Endothelial cell of umbilical vein (primary cell): ENCODE data around the gene WDR93. TPM values are rescaled to one million over a fixed set of nuclear protein-coding genes. Genes with fewer than 3 reads are reported as not detected.

Source experiments
- BruUV-seq: library from RNA; stranded (reverse); fragments of 400-500 nt; replicated peaks from 2 replicates; lab custom pipeline; 2021; lab: Mats Ljungman, UMichigan
- CTCF ChIA-PET: fragments of 300-600, 350-600 bp; sonication (Branson Sonifier 250); formaldehyde crosslinking; loops from one replicate; lab custom pipeline; 2021; ENCODE audit warnings: antibody characterized with exemption, inconsistent platforms; lab: Charles Lee
- POLR2A ChIA-PET: fragments of 300-600, 350-600 bp; sonication (Branson Sonifier 250); formaldehyde crosslinking; loops from one replicate; lab custom pipeline; 2021; ENCODE audit warnings: antibody characterized with exemption, inconsistent platforms; lab: Charles Lee
- DNase-seq: peaks from one replicate; pipeline ENCODE4 v3.0.0-alpha.2; 2011; ENCODE audit warnings: low read depth, low spot score
- FAIRE-seq: peaks from 2 replicates; lab custom pipeline; 2011; peaks lifted over from hg19 to GRCh38; lab: Jason Lieb, UNC
- H2AFZ ChIP-seq: 2 replicates; pipeline ENCODE4 v1.6.0; 2012; ENCODE audit warnings: low read depth, low read length, control low read depth, inconsistent platforms
- H3K27ac ChIP-seq: 2 replicates; pipeline ENCODE4 v1.5.1; 2011; ENCODE audit warnings: low read depth, mild to moderate bottlenecking, control low read depth, low read length, moderate library complexity; ENCODE audit not compliant: insufficient read depth
- H3K27me3 ChIP-seq, 2 experiments: 2 replicates each; pipeline versions ENCODE4 v1.6.0 to v1.6.1; 2011; ENCODE audit warnings: low read length in 2 of 2, mixed read lengths in 1 of 2; ENCODE audit not compliant: control insufficient read depth in 2 of 2, insufficient read depth in 2 of 2
- H3K36me3 ChIP-seq, 2 experiments: 2 replicates in 1 of 2; 3 replicates in 1 of 2; pipeline ENCODE4 v1.5.1; 2011; ENCODE audit warnings: low read length in 2 of 2, mild to moderate bottlenecking in 1 of 2, moderate library complexity in 1 of 2; ENCODE audit not compliant: control insufficient read depth in 2 of 2, insufficient read depth in 2 of 2; ENCODE audit errors: extremely low read depth in 1 of 2
- H3K4me1 ChIP-seq: 3 replicates; pipeline ENCODE4 v1.5.1; 2011; ENCODE audit warnings: mild to moderate bottlenecking, low read length; ENCODE audit not compliant: control insufficient read depth, insufficient read depth; ENCODE audit errors: extremely low read depth
- H3K4me2 ChIP-seq: 2 replicates; pipeline ENCODE4 v1.6.1; 2011; ENCODE audit warnings: low read length, control low read depth, mixed read lengths; ENCODE audit not compliant: insufficient read depth
- H3K4me3 ChIP-seq, 3 experiments: fragments of 200-600 bp in 1 of 3; sonication (generic), shearing (Covaris generic) in 1 of 3; replicated peaks in 1 of 3; 2 replicates each; pipeline ENCODE4 v1.5.1; 2011 to 2016; ENCODE audit warnings: control low read depth in 3 of 3, low read length in 3 of 3, mild to moderate bottlenecking in 2 of 3, inconsistent platforms in 1 of 3, low read depth in 1 of 3, moderate library complexity in 1 of 3; ENCODE audit not compliant: insufficient read depth in 1 of 3
- H3K79me2 ChIP-seq: 2 replicates; pipeline ENCODE4 v1.6.0; 2012; ENCODE audit warnings: low read length, inconsistent platforms; ENCODE audit not compliant: control insufficient read depth, insufficient read depth
- H3K9ac ChIP-seq: replicated peaks from 2 replicates; pipeline ENCODE3; 2011; ENCODE audit warnings: low read length, control low read depth; ENCODE audit not compliant: insufficient read depth; ENCODE audit errors: extremely low read depth
- H3K9me1 ChIP-seq: replicated peaks from 3 replicates; pipeline ENCODE4 v1.6.0; 2011; ENCODE audit warnings: mild to moderate bottlenecking, low read length; ENCODE audit not compliant: control insufficient read depth, insufficient read depth; ENCODE audit errors: extremely low read depth
- H3K9me3 ChIP-seq: replicated peaks from 2 replicates; pipeline ENCODE4 v1.5.1; 2012; ENCODE audit warnings: low read length, inconsistent platforms; ENCODE audit not compliant: control insufficient read depth, insufficient read depth
- H4K20me1 ChIP-seq: replicated peaks from 2 replicates; pipeline ENCODE3; 2011; ENCODE audit warnings: mild to moderate bottlenecking, low read length; ENCODE audit not compliant: control insufficient read depth, insufficient read depth; ENCODE audit errors: extremely low read depth
- CTCF ChIP-seq, 2 donors: IDR thresholded peaks; 1 replicate in 1 of 2; 2 replicates in 1 of 2; pipeline ENCODE4 v1.5.1; 2011; ENCODE audit warnings: low read length in 2 of 2, mild to moderate bottlenecking in 2 of 2, moderate library complexity in 2 of 2, control low read depth in 1 of 2, inconsistent platforms in 1 of 2, low read depth in 1 of 2; ENCODE audit not compliant: insufficient read depth in 1 of 2; ENCODE audit errors: extremely low read depth in 1 of 2
- EZH2 ChIP-seq: IDR thresholded peaks from 2 replicates; pipeline ENCODE4 v1.6.1; 2012; ENCODE audit warnings: borderline replicate concordance, low read depth, mild to moderate bottlenecking, moderate library complexity, low read length, inconsistent platforms; ENCODE audit not compliant: severe bottlenecking
- FOS ChIP-seq: IDR thresholded peaks from 2 replicates; pipeline ENCODE4 v1.6.1; 2011; ENCODE audit warnings: mild to moderate bottlenecking, low read length, moderate library complexity, borderline replicate concordance; ENCODE audit not compliant: insufficient read depth
- GATA2 ChIP-seq: IDR thresholded peaks from 2 replicates; pipeline ENCODE4 v1.7.0; 2011; ENCODE audit warnings: low read depth, mild to moderate bottlenecking, moderate library complexity, mixed read lengths, low read length; ENCODE audit not compliant: insufficient read length, insufficient read depth
- JUN ChIP-seq: IDR thresholded peaks from 2 replicates; pipeline ENCODE4 v1.6.1; 2011; ENCODE audit warnings: borderline replicate concordance, low read depth; ENCODE audit not compliant: insufficient read length, insufficient read depth
- MAX ChIP-seq: IDR thresholded peaks from 2 replicates; pipeline ENCODE4 v1.6.1; 2011; ENCODE audit not compliant: insufficient read depth, insufficient read length
- MYC ChIP-seq: IDR thresholded peaks from one replicate; pipeline ENCODE4 v1.6.1; 2011; ENCODE audit warnings: mild to moderate bottlenecking, low read depth, low read length
- POLR2A ChIP-seq: IDR thresholded peaks from 2 replicates; pipeline ENCODE4 v1.6.1; 2012; ENCODE audit warnings: low read depth, mild to moderate bottlenecking, control low read depth, low read length
- POLR2AphosphoS5 ChIP-seq: IDR thresholded peaks from 2 replicates; pipeline ENCODE4 v1.6.1; 2012; ENCODE audit warnings: low read depth, mild to moderate bottlenecking, control low read depth, low read length, moderate library complexity; ENCODE audit not compliant: insufficient read depth
- dilution Hi-C: fragments of 300-500 bp; cut with MboI; formaldehyde crosslinking; loops from one replicate; pipeline ENCODE4 v1.15.0; 2019; ENCODE audit warnings: low sequenced_read_pairs; ENCODE audit not compliant: extremely low pct_ligation_motif_present
- intact Hi-C: fragments of 100-400 bp; cut with micrococcal nuclease; formaldehyde crosslinking; loops from one replicate; pipeline ENCODE4 v1.10.0; 2022
- polyA plus RNA-seq, 4 experiments: library from polyadenylated mRNA; depleted of rRNA in 3 of 4; stranded (reverse) in 3 of 4; unstranded in 1 of 4; fragments of >200 nt; gene quantifications; 2 replicates each; pipeline versions ENCODE4 v1.2.1 to v1.2.3, GENCODE V29; 2011 to 2012; ENCODE audit warnings: missing spikeins in 1 of 4
- total RNA-seq: library from RNA; stranded (reverse); gene quantifications from 2 replicates; pipeline ENCODE4 v1.2.3, GENCODE V29; 2021

WDR93 gene
- total and polyA plus RNA-seq, 2 donors (not counting 3 experiments of a cell fraction or from before 2014, with no cell fraction given), result 0.07 TPM; not detected in 1

DNA sequence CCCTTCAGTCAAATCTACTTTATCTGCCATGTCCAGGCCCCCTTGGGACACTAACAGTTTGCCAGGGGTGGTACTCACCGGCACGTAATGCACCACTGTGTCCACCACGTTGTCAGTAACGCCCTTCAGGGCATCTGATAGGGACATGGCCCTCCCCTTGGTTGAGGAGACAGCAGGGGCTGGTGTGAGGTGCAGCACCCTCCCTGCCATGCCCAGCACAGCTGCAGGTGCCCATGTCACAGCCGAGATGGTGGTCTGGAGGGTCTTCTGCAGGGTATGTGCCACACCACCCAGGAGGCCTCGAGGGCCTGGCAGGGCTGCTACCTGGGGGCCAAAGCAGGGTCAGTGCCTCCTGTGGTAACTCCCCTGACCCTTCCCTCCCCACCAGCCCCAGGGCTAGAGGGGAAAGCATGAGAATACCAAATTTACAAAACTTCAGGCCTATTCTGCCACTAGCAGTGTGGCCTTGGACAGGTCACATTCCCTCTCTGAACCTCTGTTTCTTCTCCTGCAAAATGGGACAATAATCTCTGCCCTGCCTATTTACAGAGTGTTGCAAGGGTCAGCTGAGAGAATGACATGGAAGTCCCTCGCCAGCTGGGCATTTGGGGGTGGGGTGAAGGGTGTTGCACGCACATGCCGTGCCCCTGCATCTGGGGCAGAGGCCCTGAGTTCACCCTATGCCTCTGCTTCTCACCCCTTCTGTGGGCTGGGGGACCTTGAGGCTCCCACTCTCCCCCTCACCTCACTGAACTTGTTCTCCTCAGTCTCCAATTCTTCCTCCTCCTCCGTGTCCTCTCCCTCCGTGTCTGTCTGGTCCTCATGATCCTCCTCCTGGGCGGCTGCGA, 23.5 kb upstream of the WDR93 start:
- no peaks in the 10 kb centered on the region for H3K27me3 ChIP-seq
- no peaks in the 10 kb centered on the region for H3K36me3 ChIP-seq
- no peaks in the 10 kb centered on the region for H3K9me1 ChIP-seq
- no peaks in the 10 kb centered on the region for H3K9me3 ChIP-seq
- BruUV-seq, result no TSS peak
- peaks cover 20% of the 10 kb centered on the region for H3K4me1 ChIP-seq
- H3K4me2 ChIP-seq, result no peak overlapping the region
- FAIRE-seq, result no peak
- no peaks in the 10 kb centered on the region for H3K79me2 ChIP-seq
- H3K9ac ChIP-seq, result no peak overlapping the region
- no peak overlapping the region for H2AFZ ChIP-seq
- H3K4me3 ChIP-seq, result no peak overlapping the region
- no peak overlapping the region for H3K27ac ChIP-seq
- no peak for DNase-seq
- H4K20me1 ChIP-seq, result no peaks in the 10 kb centered on the region
- TF ChIP-seq GATA2 (no peak), MAX (no peak), EZH2 (no peak), JUN (no peak)
- ChIA-PET CTCF (no interaction called here), POLR2A (no interaction called here)
- dilution Hi-C loops, result no loop called here
- intact Hi-C loops, result no loop called here

- no peak for FAIRE-seq
- no peaks in the 10 kb centered on the region for H3K9me3 ChIP-seq
- intact Hi-C loops, result no loop called here
- H3K36me3 ChIP-seq, result no peaks in the 10 kb centered on the region
- no peaks in the 10 kb centered on the region for H3K27me3 ChIP-seq
- TF ChIP-seq GATA2 (no peak), MYC (no peak), POLR2A (no peak), EZH2 (no peak), CTCF (IDR thresholded peaks at IDR 0.05; ENCODE audit: extremely low read depth in 1 of 2, insufficient read depth in 1 of 2, low read depth in 1 of 2, low read length in 2 of 2) (no peak), POLR2AphosphoS5 (no peak), JUN (no peak), MAX (no peak), FOS (no peak)
- no peak overlapping the region for H3K27ac ChIP-seq
- ChIA-PET POLR2A (no interaction called here), CTCF (no interaction called here)
- no peaks in the 10 kb centered on the region for H4K20me1 ChIP-seq
- H3K4me1 ChIP-seq, result peaks cover 16% of the 10 kb centered on the region
- H3K79me2 ChIP-seq, result no peaks in the 10 kb centered on the region
- H3K9me1 ChIP-seq, result no peaks in the 10 kb centered on the region
- dilution Hi-C loops, result no loop called here
- no peak overlapping the region for H3K4me3 ChIP-seq
- H3K9ac ChIP-seq, result no peak overlapping the region
- no peak for DNase-seq
- H2AFZ ChIP-seq, result no peak overlapping the region
- no TSS peak for BruUV-seq
- H3K4me2 ChIP-seq, result no peak overlapping the region
Observed at GRCh38 chr15:89667706-89667960, 23.0 kb upstream of the WDR93 start.
